SK-N-MC (cell line): Measurements from ENCODE around the gene KPNA4.

Experiments
- EZH2 ChIP-seq: fragments of 200-600 bp; sonication (generic); IDR thresholded peaks from one replicate; pipeline ENCODE4 v1.6.1; 2017; ENCODE audit warnings: antibody characterized with exemption
- POLR2AphosphoS5 ChIP-seq: IDR thresholded peaks from 2 replicates; pipeline ENCODE4 v1.6.1; 2012; ENCODE audit warnings: mild to moderate bottlenecking, low read depth, low read length, borderline replicate concordance

DNA sequence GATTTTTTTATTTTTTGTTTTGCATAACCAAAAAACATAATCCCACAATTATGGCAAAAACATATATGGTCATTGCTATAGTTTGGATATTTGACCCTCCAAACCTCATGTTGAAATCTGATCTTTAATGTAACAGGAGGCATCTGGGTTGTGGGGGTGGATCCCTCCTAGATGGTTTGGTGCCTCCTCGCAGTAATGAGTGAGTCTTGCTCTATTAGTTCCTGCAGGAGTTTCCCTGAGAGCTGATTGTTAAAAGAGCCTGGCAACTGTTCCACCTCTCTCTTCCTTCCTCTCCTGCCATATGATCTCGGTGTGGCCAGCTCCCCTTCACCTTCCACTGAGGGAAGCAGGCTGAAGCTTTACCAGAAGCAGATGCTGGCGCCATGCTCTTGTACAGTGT, 82.6 kb downstream of the KPNA4 start:
- TF ChIP-seq POLR2AphosphoS5, result no peak
- no peak for TF ChIP-seq EZH2
